ENCODE measurements around the gene HTRA3.

The HTRA3 gene

DNA sequence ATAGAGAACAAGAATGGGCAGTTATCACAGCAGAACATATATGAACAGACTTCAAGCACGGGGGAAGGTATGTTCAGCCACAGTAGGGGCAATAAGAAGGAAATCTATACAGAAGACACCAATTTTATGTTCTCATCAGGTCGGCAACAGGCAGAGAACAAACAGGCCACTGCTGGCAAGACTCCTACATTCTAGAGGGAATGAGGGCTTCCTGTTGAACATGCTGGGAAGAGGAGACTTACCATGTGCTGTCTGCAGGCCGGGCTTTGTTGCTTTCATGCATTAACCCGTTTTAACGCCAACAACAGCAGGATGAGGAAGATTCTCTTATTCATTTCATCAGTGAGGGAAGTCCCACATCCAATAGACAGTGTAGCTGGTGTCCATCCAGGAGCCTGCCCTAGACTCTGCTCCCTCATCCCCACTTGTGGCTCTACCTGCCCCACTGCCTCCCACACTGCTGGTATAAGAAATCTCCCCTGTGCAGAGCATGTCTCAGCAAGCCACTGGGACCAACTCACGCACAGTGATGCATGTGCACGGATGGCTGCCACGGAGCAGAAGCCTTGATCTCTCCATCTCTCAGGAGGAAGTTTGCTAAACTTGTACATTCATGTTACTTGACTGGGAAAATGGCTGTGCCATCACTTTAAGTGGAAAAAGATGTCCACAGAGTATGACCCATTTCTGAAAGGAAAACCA is 86.5 kb downstream of the HTRA3 start:
- no peak for DNase-seq (ENCODE audit: low read depth in 2 of 2)

All from stimulated activated CD8-positive, alpha-beta memory T cell treated with anti-CD3 and anti-CD28 coated beads, Interleukin-7, amount 100 ng/mL, for 4 hours (primary cell).